NCI-H1436 treated with DMSO at 0.1 percent for 48 hours (cell line): Measurements from ENCODE around the gene KRTDAP.

ENCODE experiments used
- DNase-seq: peaks from one replicate; lab custom pipeline; 2025; lab: John Stamatoyannopoulos, UW

The KRTDAP gene

GRCh38 chr19:35512831-35513627 is 22.8 kb upstream of the KRTDAP start:
- no peak for DNase-seq

GRCh38 chr19:35511337-35511736 is 21.1 kb upstream of the KRTDAP start:
- no peak for DNase-seq

GRCh38 chr19:35510626-35510964 is 20.3 kb upstream of the KRTDAP start:
- no peak for DNase-seq

DNA sequence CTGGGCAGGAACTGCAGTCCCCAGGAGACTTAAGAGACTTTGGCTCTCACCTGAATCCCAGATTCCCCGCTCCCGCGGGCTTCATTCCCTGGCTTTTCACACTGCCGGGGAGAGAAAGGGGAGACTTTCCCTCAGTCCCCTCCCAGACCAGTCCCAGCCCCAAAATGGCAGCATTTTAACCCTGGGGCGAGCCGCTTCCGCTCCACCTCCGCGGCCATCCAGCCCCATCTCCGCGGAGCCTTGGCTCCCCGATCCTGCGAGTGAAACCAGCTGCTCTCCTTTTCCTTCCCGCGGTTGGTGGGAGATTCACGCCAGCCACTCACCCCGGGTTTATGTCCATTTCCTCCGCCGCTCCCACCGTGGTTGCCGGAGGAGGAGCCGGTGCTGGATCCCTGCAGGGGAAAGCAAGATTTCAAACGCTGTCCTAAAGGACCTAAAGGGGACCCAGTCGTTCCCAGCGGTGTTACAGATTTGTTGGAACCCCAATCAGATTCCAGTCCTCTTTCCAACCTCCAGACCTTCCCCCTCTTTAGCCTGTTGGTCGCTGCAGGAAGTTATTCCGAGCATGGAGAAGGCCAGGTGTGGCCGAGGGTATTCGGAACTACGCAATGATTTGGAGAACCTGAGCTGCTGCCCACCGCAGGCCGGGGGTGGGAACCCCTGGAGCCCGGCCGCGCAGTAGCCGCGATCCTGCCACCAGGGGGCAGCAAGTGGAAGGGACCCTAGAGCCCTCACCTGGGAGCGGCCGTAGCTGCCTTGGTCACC is 19.8 kb upstream of the KRTDAP start:
- DNase-seq: no peak

DNA sequence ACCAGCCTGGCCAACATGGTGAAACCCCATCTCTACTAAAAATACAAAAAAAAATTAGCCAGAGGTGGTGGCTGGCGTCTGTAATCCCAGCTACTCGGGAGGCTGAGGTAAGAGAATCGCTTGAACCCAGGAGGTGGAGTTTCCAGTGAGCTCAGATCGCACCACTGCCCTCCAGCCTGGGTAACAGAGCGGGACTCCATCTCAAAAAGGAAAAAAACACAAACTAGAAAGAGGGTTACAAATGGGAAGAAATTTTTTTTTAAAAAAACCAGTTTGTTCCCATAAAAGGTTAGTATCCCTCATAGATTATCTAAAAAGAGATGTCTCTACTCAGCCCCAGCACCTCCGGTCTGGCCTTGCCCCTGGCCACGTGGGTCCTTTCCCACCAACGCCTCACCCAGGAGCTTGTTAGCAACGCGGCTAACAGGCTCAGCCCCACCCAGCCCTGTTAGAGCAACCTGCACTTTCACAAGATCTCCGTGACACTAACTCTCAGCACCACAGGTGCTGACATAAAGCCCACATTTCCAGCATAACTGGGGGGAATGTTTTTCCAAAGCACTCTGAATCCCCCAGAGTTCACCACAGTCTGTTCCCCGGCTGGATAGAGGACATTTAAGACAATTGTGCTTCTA is 18.9 kb upstream of the KRTDAP start:
- DNase-seq: no peak

DNA sequence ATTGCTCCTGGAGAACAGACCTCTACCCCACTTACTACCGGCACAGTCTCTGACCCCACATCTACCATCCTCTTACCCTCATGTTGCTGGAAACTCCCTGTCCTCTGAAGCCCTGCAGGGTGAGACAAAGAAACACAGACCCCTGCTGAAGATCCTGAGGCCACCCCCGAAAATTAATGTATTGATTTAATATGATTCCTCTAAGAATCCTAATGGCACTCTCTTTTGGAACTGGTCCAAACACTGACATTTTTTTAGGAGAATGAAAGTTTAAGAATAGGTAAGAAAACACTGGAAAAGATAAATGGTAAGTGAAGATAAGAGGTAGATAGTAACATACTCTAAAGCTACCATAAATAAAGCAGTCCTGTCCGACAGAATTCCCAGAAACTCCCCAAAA is 17.9 kb upstream of the KRTDAP start:
- no peak for DNase-seq

DNA sequence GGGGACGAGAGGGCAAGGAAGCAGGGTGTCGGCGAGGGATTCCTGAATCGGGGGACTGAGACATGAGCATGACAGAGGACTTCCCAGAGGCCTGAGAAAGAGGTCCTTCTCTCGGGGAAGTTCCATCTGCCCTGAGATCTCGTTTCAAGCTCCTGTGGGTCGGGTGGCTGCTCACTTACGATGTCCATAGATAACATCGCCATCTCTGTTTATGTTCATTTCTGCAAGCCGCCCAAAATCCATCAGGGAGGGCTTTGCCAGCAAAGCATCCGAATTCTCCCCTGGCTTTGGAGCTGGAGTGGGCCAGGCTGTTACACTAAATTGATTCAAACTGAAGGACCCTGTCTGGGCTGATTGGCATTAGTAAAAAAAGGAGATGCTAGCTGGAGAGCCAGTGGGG is 17.3 kb upstream of the KRTDAP start:
- no peak for DNase-seq

GRCh38 chr19:35506011-35506410 is 15.7 kb upstream of the KRTDAP start:
- DNase-seq: no peak

DNA sequence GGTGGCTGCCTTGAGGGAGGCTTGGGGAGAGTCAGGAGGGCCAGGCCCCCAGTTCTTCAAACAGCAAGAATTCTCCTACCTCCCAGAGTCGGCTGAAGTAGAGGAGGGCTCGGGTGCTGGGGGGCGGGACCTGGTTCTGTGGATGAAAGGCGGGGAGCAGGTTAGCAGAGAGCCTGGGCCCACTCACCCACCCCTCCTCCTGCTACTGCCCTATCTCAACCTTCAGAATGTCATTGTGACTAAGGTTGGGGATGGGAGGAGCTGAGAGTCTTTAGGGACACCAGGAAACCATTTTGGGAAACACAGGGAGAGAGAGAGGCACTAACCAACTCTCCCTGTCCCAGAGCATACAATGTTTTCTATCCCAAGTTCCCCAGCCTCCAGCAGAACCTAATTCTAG is 12.5 kb upstream of the KRTDAP start:
- no peak for DNase-seq

DNA sequence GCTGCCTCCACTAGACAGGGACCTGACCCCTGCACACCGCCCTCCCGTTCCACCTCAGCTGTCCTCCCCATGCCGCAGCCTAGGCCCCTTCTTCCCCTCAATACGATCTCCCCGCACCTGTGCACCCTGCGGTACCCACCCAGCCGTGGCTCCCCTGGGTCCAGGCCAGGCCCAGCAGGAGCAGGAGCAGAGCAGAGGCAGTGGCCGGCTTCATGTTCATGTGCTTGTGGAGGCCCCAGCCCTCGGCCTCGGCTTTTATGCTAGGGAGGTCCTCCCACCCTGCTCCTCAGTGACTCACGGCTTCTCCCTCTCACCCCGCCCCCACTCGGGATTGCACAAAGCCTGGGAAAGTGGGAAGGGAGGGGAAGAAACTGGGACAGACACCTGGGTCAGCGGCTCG is 11.4 kb upstream of the KRTDAP start:
- DNase-seq: no peak

DNA sequence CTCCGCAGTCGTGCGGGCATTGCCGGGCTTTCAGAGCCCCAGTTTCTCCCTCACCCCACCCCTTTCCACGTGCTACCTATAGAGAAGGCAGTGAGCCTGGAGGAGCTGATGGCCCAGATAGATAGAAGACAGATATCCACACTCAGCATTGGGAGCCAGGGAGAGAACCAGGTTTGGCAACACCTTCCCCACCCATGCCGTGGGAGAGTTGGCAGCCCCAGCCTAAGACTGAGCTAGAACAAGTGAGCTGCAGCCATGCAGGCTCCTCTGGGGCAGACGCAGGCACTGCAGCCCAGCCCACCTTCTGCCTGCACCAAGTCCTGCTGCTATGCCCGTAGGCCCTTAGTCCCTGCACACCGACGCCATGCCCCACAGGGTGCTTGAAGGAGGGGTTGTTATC is 10.3 kb upstream of the KRTDAP start:
- DNase-seq: no peak

- DNase-seq: no peak
Observed at GRCh38 chr19:35498984-35499527, 8.8 kb upstream of the KRTDAP start.

- DNase-seq: no peak
Observed at GRCh38 chr19:35498220-35498619, 8.0 kb upstream of the KRTDAP start.

DNA sequence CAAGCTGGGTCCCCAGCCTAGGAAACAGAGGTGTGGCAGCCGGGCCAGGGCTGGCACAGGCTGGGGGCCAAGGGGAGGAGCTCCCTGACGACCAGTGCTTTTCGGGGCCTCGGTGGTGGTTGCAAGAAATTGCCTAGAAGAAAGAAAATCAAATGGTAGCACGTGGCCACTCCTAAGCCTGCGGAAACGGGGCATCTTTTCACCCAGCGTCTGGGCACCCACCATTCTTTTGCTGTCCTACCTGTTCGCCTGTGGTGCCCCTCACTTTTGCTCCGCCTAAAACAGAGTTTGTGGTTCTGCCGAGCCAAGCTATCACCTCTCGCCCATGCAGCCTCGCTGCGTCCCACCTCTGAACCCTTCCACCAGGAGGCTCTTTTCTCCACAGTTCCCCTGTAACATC is 7.1 kb upstream of the KRTDAP start:
- DNase-seq: no peak

GRCh38 chr19:35495107-35496064 is 5.1 kb upstream of the KRTDAP start:
- no peak for DNase-seq

- DNase-seq: no peak
Observed at GRCh38 chr19:35493971-35494370, 3.7 kb upstream of the KRTDAP start.

DNA sequence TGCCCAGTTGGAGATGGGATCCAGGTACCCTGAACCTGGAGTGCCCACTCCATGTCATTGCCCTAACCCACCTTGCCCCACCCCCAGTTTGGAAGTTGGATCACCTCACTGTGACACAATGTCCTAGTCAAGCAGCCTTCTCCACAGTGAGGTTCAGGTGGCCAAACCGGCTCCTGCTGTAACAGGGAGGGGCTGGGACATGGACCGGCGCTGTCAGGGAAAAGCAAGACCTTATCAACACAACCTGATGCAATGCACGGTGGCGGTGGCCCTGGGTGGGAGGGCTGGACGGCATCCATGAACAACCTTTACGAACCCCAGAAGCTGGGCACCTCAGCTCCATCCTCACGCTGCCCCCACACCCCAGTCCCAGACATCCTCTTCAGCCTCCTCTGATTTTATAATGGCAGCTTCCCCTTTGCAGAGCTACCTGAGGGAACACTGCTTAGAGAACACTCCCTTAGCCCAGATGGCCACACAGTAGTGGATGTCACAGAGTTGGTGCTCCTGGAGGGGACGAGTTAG is 1.6 kb upstream of the KRTDAP start:
- no peak for DNase-seq

DNA sequence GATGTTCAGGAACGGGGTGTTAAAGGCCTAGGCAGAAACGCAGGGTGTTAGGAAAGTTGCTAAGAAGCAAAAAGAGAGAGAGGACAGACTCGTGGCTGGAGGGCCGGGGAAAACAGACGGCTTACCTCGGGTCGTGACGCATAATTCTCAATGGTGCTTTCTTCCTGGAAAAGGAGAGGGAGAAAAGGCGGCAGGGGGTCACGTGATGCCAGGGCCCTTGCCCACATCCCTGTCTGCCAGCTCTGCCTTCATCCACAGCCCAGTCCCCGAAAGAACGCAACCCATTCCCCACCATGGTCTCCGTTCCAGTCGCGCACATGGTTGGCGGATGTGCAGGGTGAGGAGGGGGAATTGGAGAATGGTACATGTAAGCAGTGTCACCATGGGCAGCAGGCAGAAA is 1.6 kb downstream of the KRTDAP start:
- DNase-seq: no peak

DNA sequence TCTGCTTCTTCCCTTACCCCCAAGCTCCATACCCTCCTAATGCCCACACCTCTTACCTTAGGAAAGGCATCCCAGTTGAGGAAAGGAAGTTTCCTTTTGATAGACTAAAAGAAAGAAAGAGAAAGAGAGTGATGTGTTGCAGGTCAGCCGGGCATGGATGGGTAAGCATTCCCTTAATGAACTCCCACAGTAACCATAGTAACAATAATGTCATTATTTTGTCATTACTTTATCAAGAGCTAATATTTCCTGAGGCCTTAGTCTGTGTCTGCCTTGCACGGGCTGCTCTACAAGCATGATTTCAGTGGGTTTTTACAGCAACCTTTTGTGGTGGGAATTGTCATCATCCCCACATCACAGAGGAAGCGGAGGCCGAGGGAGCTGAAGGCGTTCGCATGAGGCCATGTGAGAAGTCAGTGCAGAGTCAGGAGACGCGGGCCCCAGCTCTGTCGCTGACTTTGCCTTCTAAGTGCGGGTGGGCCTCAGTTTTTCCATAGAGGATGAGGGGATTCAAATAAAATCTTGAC is 2.5 kb downstream of the KRTDAP start:
- DNase-seq: no peak

- no peak for DNase-seq
Observed at GRCh38 chr19:35486268-35486708, 4.0 kb downstream of the KRTDAP start.
